ENCODE data around the gene MCM8.

- TF ChIP-seq CTCF (IDR thresholded peaks at IDR 0.05; ENCODE audit: low read depth, low read length, missing input control), result no peak
- TF ChIP-seq MAX (IDR thresholded peaks at IDR 0.05), result no peak
- no peak for TF ChIP-seq REST (IDR thresholded peaks at IDR 0.05)
- no peak for TF ChIP-seq YY1 (IDR thresholded peaks at IDR 0.05)
- TF ChIP-seq EGR1 (IDR thresholded peaks at IDR 0.05; ENCODE audit: low read depth in 2 of 2), result no peak
- TF ChIP-seq NR2F2 (IDR thresholded peaks at IDR 0.05), result no peak
- no peak for TF ChIP-seq TAF1 (conservative IDR thresholded peaks at IDR 0.05)
- no peak for TF ChIP-seq ZBTB33 (IDR thresholded peaks at IDR 0.05)
- TF ChIP-seq RAD21 (IDR thresholded peaks at IDR 0.05), result no peak
- TF ChIP-seq ATF3 (IDR thresholded peaks at IDR 0.05), result no peak
These were observed 83.9 kb downstream of the MCM8 start for GRCh38 chr20:6034134-6034969.

Measured in liver (tissue), 3 donors.